Measurements from ENCODE around the gene SFXN5.

- TF ChIP-seq EZH2 (IDR thresholded peaks at IDR 0.05; ENCODE audit: low read length, unreplicated experiment) (no peak), CTCF (conservative IDR thresholded peaks at IDR 0.05; ENCODE audit: low read depth, low read length) (no peak), EZH2phosphoT487 (IDR thresholded peaks at IDR 0.05; ENCODE audit: borderline replicate concordance, low read length) (no peak)
Measured at GRCh38 chr2:73089270-73090030, 17.9 kb upstream of the SFXN5 start.
